HG03378 (cell line): ENCODE results near the gene ZDHHC14.
"Not testable (repeated sequence)": the region's sequence is repeated elsewhere in the genome, so short reads cannot be mapped to it uniquely, and the experiment has no call there.

Source experiments
- ATAC-seq: cut with Tn5 transposase; IDR thresholded peaks from one replicate; pipeline ENCODE4 v1.9.1; 2021; ENCODE audit warnings: mild to moderate bottlenecking, moderate library complexity; ENCODE audit not compliant: unreplicated experiment

The ZDHHC14 gene

DNA sequence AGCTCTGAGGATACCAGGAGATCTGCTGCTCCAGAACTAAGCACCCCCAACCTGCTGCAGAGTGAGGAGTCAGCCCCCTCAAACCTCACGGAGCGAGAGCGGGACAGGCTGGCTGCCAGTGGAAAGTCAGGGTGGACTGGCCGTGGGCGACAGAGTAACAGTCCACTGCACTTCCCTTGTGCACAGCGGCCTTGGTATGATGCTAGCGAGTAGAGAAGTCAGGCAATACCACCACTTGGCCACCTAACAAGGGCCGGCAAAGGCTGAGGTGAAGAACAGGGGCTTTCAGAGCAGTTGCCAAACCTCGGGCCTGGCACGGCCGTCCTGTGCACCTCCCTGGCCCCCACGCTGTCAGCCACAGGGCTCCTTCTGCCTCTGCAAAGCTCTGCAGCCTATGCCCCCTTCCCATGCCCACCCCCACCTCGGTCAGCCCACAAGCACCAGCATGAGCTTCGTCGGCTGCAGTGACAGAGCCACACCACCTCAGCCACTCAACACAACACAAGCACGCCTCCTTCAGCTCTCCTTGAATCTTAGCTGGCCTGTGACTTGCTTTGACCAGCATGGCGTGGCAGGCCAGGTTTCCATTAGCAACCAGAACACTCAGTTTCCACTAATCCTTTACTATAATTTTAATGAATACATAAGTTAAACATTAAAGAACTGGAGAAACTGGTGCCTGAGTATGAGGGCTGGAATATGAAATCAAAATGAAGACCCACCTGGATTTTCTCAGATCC is 314.5 kb downstream of the ZDHHC14 start:
- no peak for ATAC-seq

DNA sequence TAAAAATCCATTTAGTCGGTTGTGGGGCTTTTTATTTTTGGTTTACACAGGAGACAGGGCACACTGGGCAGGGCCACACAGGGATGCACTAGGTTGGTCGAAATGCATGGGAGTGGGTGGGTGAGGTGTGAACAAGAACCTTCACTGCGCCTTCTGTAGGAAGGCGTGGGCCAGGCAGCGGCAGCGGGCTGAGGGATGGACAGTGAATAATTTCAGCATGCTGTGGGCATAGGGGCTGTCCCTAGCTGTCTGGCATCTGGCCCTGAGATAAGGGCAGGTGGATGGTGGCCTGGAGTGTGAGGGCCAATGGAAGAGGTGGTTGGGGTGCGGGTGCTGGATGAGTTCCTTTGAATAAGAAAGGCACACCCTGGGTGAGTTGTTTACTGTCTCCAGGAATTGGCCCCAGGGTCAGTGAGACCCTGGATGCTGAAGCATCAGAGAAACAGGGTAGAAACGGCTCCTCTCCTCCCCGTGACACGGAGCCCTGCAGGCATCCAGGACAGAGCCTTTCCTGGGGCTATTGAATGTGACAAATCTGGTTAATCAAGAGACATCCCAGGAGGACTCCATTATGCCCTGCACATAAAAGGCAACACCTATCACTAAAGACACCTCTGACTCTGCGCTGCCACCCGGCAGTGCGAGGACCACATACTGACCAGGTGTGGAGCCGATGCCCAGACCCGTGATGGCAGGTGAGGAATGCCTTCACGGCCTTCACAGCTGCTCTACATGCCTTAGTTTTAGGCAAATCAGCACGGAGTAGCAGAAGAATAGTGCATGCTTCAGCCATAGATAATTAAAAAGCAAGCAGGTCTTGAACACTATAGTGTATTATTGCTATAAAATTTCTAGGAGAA is 319.0 kb downstream of the ZDHHC14 start:
- no peak for ATAC-seq

DNA sequence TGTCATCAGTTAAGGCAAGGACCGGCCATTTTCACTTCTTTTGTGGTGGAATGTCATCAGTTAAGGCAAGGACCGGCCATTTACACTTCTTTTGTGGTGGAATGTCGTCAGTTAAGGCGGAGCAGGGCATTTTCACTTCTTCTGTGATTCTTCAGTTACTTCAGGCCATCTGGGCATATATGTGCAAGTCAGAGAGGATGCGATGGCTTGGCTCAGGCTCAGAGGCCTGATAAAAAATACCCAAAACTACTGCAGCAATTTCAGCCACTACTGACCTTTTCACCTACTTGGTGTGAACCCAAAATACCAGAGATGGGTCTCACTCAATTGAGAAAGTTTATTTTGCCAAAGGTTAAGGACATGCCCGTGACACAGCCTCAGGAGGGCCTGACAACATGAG is 325.4 kb downstream of the ZDHHC14 start:
- ATAC-seq = not testable (repeated sequence)

DNA sequence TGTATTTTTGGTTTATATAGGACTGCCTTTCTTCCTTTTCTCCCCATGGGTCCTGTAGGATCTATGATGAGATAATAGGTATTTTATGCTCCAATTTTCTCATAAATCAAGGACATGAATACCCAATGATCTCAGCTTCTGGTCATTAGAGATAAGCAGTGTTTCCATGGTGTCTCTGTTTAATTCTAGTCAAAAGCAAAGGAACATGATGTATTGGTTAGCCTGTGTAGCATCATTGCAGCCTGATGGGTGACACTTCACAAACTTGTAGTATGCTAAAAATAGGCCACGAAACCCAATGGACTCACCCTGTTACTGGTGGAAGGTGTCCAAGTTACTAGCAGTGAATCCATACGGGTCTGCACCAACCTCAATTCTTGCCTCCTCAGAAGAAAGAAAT is 325.9 kb downstream of the ZDHHC14 start:
- ATAC-seq = no peak

DNA sequence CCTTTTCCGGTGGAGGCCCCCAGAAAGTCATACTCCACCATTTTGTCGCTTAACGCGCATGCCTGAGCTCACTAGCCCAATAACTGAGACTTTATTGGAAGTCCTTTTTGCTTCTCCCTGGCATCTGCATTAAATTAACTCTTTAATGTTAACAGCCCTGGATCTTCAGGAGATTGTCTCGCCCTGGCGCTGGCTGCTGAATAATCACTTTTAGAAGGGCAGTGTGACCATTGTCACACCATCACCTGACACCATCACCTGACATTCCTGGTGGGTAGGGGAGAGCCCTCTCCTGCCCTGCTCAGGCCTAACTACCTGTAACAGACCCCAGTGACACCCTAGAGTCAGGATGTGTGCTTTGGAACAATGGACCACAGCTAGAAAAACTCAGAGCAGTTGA is 326.6 kb downstream of the ZDHHC14 start:
- ATAC-seq = no peak

DNA sequence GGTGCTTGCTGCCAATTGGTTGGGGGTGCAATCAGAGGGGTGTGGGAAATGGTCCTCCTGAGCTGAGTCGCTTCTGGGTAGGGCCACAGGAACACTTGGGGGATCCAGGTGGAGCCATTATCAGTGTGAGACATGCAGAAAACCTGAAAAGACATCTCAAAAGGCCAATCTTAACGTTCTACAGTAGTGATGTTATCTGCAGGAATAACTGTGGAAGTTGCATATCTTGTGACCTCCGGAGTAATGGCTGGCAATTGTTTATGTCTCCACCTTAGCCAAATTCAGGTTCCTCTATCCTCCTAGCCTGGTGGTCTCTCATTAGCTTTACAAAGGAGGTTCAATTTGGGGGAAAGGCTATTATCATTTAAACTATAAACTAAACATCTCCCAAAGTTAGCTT is 327.2 kb downstream of the ZDHHC14 start:
- no peak for ATAC-seq

DNA sequence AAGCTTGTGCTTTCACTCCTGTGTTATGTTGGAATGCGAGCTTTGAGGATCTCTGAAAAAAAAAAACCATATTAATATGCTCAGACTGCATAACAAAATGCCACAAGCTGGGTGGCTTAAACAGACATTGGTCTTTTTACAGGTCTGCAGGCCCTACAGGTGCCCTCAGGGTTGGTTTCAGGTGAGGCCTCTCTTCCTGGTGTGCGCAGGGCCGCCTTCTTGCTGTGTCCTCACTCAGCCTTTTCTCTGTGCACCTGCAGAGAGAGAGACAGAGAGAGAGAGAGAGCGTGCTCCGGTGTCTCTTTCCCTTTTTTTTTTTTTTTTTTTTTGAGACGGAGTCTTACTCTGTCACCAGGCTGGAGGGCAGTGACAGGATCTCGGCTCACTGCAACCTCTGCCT is 327.9 kb downstream of the ZDHHC14 start:
- no peak for ATAC-seq

DNA sequence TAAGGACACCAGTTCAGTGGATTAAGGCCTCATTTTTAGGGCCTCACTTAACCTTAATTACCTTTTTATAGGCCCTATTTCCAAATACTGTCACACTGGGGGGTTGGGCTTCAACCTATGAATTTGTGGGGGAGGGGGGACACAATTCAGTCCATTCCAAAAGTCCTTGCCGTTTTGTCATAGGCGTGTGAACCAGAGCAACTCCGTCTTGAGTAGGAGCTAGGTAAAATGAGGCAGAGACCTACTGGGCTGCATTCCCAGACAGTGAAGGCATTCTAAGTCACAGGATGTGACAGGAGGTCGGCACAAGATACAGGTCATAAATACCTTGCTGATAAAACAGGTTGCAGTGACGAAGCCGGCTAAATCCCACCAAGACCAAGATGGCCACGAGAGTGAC is 328.6 kb downstream of the ZDHHC14 start:
- ATAC-seq = no peak

DNA sequence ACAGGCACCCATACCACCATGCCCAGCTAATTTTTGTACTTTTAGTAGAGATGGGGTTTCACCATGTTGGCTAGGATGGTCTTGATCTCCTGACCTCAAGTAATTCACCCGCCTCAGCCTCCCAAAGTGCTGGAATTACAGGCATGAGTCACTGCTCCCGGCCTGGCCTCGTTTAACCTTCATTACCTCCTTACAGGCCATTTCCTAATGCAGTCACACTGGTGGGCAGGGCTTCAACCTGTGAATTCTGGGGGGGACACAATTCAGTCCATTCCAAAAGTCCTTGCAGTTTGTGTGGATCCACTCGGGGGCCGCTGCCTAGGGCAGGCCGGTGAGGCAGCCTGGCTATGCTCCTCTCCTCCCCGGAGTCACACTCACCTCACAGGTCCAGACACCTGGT is 329.6 kb downstream of the ZDHHC14 start:
- no peak for ATAC-seq

DNA sequence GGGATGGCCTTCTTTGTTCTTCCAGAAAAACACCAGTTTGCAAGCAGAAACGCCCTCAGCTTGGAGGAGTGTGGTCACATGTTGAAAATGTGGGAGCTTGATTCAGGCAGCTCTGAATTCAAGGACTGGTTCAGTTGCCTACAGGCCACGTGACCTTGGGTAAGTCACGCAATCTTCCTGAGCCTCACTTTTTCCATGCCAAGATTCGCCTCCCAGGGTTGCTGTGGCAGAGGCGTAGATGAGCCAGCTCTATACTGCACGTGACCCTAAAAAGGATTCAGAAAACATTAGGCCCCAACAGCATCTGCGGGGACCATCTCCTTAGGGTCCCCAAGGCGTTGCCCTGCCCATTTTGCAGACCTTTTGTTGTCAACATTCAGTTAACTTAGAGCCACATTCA is 330.1 kb downstream of the ZDHHC14 start:
- ATAC-seq = no peak

DNA sequence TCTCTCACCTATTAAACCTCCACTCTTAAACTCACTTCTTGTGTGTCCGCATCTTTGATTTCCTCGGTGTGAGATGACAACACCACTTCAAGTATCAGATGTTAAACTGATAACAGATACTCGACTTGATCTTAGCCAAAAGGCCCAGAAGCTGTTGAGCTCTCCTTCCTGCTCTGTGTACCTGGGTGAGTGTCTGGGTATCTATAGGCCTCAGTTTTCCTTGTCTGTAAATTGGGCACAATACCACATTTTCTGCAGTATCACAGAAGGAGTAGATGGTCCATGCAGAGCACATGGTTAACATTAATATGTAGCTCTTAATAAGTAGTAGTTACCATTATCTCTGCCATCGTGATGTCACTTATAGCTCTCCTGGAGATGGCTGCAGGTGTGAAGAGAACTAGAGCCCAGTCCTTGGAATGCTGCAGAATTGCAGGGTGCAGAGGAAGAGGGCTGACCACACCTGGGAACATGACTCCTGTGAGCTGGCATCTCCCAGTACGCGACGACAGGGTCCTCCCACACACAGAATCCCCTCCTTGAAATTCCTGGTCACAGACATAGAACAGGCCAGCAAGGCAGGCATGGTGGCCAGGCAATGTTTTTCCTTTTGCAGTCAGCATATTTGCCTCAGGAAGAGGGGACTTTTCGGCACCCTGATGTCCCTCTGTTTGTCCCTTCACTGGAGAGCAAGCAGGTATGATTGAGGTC is 331.8 kb downstream of the ZDHHC14 start:
- no peak for ATAC-seq

DNA sequence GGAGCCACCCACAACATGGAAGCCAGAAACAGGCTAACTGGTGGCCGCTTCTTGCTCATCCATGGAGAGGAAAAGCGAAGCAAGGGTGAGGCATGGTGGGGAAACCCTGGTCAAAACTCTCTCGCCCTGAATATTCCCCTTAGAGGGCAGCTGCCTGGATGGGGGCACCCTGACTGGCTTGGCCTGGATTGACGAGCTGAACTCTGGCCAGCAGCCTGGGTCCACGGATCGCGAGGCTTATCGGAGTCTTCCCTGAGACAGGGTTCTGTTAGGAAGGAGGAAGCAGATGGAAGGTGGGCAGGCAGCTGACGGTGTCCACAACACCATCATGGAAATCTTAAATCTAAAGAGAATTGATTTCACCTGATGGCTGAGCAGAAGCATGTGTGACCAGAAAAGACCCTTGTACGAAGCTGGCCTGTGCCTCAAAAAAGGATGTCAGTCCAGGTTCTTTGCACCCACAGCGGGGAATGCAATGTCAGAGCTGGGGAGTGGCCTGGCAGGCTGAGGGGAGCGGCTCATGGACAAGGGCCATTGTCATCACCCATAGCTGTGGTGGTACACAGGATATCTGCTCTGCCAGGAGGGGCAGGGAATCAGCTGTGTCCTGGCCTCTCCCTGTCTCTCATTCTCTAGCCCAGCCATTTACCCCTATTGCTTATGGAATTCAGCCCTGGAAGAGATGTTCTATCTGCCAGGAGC is 332.6 kb downstream of the ZDHHC14 start:
- no peak for ATAC-seq

DNA sequence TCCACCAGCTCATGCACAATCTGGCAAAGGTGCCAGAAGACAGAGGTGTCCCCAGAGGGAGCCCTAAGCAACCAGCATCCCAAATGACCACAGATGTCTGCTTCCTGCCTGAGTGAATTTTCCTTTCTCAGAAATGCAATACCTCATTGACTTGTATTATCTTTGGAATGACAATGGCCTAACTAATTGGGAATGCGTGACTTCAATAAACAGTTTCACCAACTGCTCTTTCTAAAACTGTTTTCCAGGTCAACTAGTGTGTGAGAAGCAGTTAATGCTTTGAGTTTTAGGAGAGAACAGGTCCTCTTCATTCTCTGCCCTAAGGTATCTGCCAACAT is 333.1 kb downstream of the ZDHHC14 start:
- no peak for ATAC-seq

DNA sequence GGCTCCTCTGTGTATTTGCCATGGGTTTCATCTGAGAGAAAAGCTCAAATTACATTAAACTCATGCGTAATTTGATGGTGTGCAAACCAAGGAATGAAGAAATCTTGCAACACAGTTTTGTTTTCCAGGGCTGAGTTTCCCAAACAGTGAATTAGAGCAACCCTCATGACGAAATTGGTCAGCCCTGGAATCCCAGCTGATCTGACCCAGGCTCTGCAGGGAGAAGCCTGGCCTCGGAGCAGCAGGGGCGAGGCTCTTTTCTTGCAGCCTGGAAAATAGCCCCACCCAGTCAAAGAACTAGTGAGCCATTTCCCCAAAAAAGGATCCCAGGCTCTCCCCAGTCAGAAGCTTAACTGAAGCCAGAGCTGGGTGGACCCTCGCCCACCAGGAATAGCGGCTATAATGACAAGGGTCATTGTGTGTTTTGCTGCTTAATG is 334.8 kb downstream of the ZDHHC14 start:
- no peak for ATAC-seq

DNA sequence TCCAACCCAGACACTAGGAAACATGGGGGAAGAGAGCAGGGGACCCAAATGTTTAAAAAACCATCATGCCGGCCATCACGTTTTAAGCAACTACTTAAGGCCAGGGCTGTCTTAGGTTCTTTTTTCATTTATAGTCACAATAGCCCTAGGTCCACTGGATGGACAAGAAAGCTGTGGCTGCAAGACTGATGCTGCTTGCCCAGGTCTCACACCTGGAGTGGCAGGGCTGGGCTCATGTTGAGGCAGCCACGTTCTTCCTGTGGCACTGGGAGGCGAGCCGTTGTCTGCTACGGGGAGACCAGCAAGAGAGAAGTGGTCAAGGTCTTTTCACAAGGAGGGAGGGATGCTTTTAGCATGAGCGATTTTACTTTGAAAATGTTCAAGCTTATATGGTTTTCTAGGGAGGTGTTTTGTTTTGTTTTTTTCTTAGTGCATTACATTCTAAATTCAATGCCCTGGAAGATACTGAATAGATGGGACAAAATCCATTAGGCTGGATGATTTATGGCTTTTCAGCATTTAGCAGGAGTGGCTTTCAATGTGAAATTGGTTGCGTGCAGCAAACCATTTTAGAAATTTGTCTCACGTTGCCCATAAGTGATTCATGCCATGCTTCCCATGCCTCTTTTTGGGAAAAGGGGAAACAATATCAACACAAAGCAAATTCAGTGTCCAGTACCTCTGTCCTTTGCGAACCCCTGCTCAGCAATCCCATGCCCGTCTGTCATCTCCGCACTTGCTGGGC is 335.4 kb downstream of the ZDHHC14 start:
- ATAC-seq = no peak

DNA sequence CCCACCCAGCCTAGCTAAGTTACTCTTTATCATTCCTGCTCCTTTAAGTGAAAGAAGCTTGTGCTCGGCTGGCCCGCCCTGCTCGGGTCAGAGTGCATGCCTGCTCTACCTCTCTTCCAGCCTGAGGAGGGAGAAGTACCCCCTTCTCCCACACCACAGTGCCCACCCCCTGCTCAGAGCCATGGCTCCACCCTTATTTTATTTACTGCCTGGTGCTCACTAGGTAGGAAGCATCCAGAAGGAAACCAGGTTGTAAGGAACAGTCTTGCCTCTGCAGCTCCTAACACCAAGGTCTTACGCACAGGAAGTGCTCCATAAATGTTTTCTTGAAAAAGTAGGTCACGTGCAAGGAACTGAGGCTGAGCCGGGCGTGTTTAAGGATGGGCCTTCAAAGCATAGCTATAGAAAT is 336.4 kb downstream of the ZDHHC14 start:
- no peak for ATAC-seq

DNA sequence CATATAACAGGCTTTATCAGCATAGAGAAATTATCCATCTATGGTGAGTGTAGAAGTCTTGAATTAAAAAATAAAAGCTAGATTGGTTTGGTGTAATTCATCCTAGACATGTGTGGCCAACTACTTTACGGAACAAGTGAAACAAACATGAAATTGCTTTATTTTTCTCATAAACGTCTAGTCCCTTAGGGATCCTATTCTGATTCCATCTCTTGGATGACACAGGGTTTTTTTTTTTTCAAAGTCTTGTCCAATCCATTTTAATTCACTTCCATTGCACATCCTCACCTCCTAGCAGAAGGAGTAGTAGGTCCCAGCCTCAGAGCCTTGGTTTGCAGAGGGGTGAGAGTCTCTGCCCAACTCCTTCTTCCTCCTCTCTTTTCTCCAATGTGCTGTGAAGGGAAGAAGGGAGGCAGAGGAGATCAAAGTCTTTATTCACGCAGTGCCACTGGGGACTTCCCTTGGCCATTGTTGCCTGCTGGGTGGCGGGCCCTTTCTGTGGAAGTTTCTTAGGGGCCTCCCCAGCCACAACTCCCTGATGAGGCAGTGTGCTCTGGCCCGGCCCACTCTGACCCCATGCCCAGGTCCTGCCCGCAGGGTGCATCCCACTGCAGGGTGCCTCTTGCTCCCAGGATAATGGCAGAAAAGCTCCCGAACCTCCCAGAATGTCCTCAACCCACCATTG is 337.7 kb downstream of the ZDHHC14 start:
- no peak for ATAC-seq

DNA sequence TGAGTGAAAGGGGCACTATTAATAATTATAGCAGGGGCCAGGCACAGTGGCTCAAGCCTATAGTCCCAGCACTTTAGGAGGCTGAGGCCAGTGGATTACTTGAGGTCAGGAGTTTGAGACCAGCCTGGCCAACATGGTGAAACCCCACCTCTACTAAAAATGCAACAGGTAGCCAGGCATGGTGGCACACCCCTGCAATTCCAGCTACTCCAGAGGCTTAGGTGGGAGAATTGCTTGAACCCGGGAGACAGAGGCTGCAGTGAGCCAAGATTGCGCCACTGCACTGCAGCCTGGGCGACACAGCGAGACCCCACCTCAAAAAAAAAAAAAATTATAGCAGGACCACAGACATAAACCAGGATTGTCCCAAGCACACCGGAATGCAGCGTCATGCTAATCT is 340.0 kb downstream of the ZDHHC14 start:
- not testable (repeated sequence) for ATAC-seq

DNA sequence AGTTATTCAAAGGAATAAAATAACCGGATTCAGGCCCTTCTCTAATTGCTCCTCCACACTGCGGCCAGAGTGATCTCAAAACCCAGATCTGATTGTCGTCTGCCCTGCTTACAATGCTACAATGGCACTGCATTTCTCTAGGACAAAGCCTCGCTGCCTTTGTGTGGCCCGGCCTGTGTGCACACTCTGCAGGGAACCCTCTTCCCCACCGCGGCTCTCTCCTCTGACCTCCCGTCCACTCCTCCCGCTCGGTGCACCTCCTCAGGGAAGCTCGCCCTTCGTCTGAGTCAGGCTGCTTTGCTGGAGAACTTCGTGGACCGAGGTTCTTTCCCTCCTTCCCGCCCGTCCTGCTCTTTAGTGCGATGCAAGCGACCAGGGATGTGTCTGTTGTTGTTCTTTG is 340.4 kb downstream of the ZDHHC14 start:
- ATAC-seq = no peak

DNA sequence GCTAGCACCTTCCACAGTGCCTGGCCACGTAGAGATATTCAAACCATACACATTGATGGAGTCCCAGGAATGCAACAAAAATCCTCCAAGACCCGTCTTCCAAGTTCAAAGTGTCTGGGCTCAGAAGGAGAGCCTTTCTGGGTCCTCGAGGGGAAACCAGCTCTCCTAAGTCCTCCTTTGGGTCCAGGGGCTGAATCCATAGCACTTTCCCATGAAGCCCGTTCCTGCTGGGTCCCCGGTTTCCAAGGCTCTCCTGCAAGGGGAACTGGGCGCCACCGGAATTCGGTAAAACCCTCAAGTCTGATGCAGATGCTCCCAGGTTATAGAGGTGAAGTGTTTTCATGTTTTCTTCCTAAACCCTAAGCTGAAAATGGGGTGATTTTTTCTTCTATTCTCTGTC is 340.8 kb downstream of the ZDHHC14 start:
- ATAC-seq = no peak
